HepG2 (cell line): ENCODE results near the gene ZC3H13.

Experiments
- CHD4 ChIP-seq: fragments of 200-600 bp; sonication (generic); IDR thresholded peaks from 2 replicates; pipeline ENCODE4 v1.7.0; 2017; ENCODE audit warnings: mild to moderate bottlenecking, low read length, borderline replicate concordance
- ESRRA ChIP-seq: sonication (generic); formaldehyde crosslinking; IDR thresholded peaks from 2 replicates; pipeline ENCODE4 v1.5.1; 2020; ENCODE audit warnings: mild to moderate bottlenecking, low read depth, missing genetic modification reagents
- FOSL1 ChIP-seq: sonication (generic); formaldehyde crosslinking; IDR thresholded peaks from 2 replicates; pipeline ENCODE4 v1.9.0; 2021; ENCODE audit warnings: missing genetic modification reagents, borderline replicate concordance
- ZBTB21 ChIP-seq: sonication (generic); formaldehyde crosslinking; IDR thresholded peaks from 2 replicates; pipeline ENCODE4 v1.4.0; 2020; ENCODE audit warnings: missing genetic modification reagents
- ZBTB42 ChIP-seq: sonication (generic); formaldehyde crosslinking; IDR thresholded peaks from 2 replicates; pipeline ENCODE4 v1.5.0; 2020; ENCODE audit warnings: mild to moderate bottlenecking, missing genetic modification reagents
- ZNF124 ChIP-seq: sonication (generic); formaldehyde crosslinking; IDR thresholded peaks from 2 replicates; pipeline ENCODE4 v1.4.0; 2020; ENCODE audit warnings: missing genetic modification reagents
- ZNF24 ChIP-seq: fragments of 450-650 bp; IDR thresholded peaks from 2 replicates; pipeline ENCODE4 v1.6.1; 2017; ENCODE audit warnings: antibody characterized with exemption, mild to moderate bottlenecking
- ZNF274 ChIP-seq: sonication (generic); formaldehyde crosslinking; IDR thresholded peaks from 2 replicates; pipeline ENCODE4 v1.5.1; 2020; ENCODE audit warnings: mild to moderate bottlenecking, missing genetic modification reagents
- TF ChIP-seq, protein P1 (sequence below): sonication (generic); formaldehyde crosslinking; IDR thresholded peaks from 2 replicates; pipeline ENCODE4 v1.5.0; 2020; ENCODE audit warnings: mild to moderate bottlenecking, missing genetic modification reagents, moderate library complexity
- TF ChIP-seq, protein P2 (sequence below): IDR thresholded peaks from 2 replicates; pipeline ENCODE4 v1.6.1; 2012; ENCODE audit warnings: inconsistent platforms

DNA sequence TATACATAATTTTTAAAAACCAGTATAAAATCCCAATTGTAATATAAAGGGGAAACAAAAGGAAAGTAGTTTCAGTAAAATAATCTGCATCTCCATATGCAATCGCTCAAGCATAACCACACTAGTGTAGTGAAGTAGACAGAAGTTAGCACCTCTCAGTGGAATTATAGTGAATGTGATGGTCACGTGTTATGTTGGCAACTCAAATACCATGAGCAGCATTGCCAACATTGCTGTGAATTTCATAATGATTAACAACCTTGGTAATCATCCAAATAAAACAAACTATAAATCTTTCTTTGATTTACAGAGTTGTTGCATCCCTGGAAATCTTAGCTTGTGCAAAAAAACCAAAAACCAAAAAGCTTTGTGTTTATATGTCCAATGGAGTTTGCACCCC, 123.7 kb downstream of the ZC3H13 start:
- TF ChIP-seq FOSL1 (CRISPR knock-in tag) (no peak), ZNF24 (no peak), ZNF274 (CRISPR knock-in tag) (no peak), ZBTB42 (CRISPR knock-in tag) (no peak), ZBTB21 (CRISPR knock-in tag) (no peak), CHD4 (no peak), ZNF124 (CRISPR knock-in tag) (no peak), ESRRA (no peak)
- TF ChIP-seq, protein P1, sequence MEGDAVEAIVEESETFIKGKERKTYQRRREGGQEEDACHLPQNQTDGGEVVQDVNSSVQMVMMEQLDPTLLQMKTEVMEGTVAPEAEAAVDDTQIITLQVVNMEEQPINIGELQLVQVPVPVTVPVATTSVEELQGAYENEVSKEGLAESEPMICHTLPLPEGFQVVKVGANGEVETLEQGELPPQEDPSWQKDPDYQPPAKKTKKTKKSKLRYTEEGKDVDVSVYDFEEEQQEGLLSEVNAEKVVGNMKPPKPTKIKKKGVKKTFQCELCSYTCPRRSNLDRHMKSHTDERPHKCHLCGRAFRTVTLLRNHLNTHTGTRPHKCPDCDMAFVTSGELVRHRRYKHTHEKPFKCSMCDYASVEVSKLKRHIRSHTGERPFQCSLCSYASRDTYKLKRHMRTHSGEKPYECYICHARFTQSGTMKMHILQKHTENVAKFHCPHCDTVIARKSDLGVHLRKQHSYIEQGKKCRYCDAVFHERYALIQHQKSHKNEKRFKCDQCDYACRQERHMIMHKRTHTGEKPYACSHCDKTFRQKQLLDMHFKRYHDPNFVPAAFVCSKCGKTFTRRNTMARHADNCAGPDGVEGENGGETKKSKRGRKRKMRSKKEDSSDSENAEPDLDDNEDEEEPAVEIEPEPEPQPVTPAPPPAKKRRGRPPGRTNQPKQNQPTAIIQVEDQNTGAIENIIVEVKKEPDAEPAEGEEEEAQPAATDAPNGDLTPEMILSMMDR: no peak
- TF ChIP-seq, protein P2, sequence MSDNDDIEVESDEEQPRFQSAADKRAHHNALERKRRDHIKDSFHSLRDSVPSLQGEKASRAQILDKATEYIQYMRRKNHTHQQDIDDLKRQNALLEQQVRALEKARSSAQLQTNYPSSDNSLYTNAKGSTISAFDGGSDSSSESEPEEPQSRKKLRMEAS: no peak
